Measurements from ENCODE around the gene MGST1. TPM values are rescaled to one million over a fixed set of nuclear protein-coding genes. Genes with fewer than 3 reads are reported as not detected.

MGST1 gene
- total and polyA plus RNA-seq, 8 donors = 65.3 to 679 (median 77.1) TPM

DNA sequence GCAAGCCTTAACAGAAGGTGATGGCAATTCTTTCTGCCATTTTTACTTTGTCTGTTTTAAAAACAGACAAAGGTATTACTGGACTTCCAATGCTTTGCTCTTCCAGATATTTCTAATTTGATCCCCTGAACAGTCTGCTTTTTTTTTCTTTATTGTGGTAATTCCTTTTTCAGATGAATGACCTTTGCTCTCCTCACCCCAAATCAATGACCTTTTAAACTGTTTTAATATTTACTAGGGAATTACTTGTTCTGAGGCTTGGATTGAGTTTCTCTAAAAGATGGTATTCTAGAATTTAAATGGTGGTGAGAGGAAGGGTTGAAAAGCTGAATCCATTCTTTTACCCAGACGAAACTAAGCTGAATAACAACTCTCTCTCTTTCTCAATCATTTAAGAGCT, 2.3 kb upstream of the MGST1 start:
- TF ChIP-seq, protein P1, sequence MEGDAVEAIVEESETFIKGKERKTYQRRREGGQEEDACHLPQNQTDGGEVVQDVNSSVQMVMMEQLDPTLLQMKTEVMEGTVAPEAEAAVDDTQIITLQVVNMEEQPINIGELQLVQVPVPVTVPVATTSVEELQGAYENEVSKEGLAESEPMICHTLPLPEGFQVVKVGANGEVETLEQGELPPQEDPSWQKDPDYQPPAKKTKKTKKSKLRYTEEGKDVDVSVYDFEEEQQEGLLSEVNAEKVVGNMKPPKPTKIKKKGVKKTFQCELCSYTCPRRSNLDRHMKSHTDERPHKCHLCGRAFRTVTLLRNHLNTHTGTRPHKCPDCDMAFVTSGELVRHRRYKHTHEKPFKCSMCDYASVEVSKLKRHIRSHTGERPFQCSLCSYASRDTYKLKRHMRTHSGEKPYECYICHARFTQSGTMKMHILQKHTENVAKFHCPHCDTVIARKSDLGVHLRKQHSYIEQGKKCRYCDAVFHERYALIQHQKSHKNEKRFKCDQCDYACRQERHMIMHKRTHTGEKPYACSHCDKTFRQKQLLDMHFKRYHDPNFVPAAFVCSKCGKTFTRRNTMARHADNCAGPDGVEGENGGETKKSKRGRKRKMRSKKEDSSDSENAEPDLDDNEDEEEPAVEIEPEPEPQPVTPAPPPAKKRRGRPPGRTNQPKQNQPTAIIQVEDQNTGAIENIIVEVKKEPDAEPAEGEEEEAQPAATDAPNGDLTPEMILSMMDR (IDR thresholded peaks at IDR 0.05) = no peak
- Histone ChIP-seq H3K9me3 (no peaks in the 10 kb centered on the region), H3K36me3 (no peaks in the 10 kb centered on the region), H3K4me1 (peaks cover 0 to 26% of the 10 kb centered on the region in 2 donors), H3K27me3 (no peaks in the 10 kb centered on the region), H3K4me3 (no peak overlapping the region), H3K27ac (no peak overlapping the region)
- DNase-seq = no peak
- intact Hi-C loops (cut with DNase I) = no loop called here
- ATAC-seq = no peak

- H3K4me3 ChIP-seq = peak overlapping the region; percentile 40 to 56
Observed at GRCh38 chr12:16346958-16347357, 487 bp upstream of the MGST1 start.

DNA sequence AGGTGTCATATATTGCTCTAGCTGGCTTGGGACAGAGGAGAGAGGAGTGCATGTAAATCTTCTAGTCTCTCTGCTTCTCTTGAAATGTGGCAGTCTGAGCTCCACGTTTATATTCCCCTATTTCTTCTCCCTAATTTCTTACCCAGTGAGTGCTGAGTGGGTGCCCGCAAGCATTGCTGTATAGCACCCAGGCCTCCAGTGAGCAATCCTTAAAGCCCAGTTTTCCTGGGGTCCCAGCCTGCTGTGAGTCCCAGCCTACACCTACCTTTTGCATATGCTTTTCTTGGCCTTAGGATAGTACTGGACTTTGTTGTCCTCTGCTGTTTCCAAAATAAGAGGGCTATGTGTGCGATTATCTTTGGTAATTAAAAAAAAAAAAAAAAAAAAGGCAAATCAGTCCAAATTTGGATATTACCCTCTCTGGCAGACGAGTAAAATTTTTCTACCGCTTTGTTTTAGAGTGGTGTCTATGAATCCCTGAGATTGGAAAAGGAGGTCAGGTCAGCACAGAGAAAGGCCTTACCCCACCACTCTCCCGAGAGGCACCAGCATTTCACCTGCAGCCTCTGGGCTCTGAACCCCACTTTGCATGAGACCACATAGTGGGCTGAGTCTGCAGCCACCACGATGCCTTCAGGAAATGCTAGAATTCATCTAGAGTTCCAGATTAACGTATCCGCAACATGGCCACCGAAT, 1.1 kb downstream of the MGST1 start:
- no peaks in the 10 kb centered on the region for H3K36me3 ChIP-seq
- intact Hi-C loops (cut with DNase I) = no loop called here
- no peak for DNase-seq
- TF ChIP-seq, protein P1 (IDR thresholded peaks at IDR 0.05) = no peak
- no peaks in the 10 kb centered on the region for H3K9me3 ChIP-seq
- H3K4me1 ChIP-seq = peaks cover 3 to 50% of the 10 kb centered on the region in 2 donors
- peak; percentile 20 for ATAC-seq
- peak overlapping the region; percentile 80 to 85 for H3K27ac ChIP-seq
- no peaks in the 10 kb centered on the region for H3K27me3 ChIP-seq
- H3K4me3 ChIP-seq = peak overlapping the region; percentile 40 to 56

More at GRCh38 chr12:16346958-16347357, 487 bp upstream of the MGST1 start:
- H3K27me3 ChIP-seq = no peaks in the 10 kb centered on the region
- intact Hi-C loops (cut with DNase I) = no loop called here
- DNase-seq (no peak), ATAC-seq (no peak)
- no peaks in the 10 kb centered on the region for H3K36me3 ChIP-seq
- no peaks in the 10 kb centered on the region for H3K9me3 ChIP-seq
- peak overlapping the region; percentile 80 to 85 for H3K27ac ChIP-seq
- TF ChIP-seq, protein P1 (IDR thresholded peaks at IDR 0.05) = no peak
- H3K4me1 ChIP-seq = peaks cover 3 to 44% of the 10 kb centered on the region in 2 donors

GRCh38 chr12:16349131-16349460, 1.7 kb downstream of the MGST1 start:
- TF ChIP-seq, protein P1 (IDR thresholded peaks at IDR 0.05) = no peak
- H3K36me3 ChIP-seq = no peaks in the 10 kb centered on the region
- peak overlapping the region; percentile 40 to 56 for H3K4me3 ChIP-seq
- peak in 1 of 4 donors; percentile 45 for DNase-seq
- no peaks in the 10 kb centered on the region for H3K27me3 ChIP-seq
- peak overlapping the region; percentile 80 to 85 for H3K27ac ChIP-seq
- peaks cover 3 to 55% of the 10 kb centered on the region in 2 donors for H3K4me1 ChIP-seq
- intact Hi-C loops (cut with DNase I) = no loop called here
- peak; percentile 34 for ATAC-seq
- no peaks in the 10 kb centered on the region for H3K9me3 ChIP-seq

DNA sequence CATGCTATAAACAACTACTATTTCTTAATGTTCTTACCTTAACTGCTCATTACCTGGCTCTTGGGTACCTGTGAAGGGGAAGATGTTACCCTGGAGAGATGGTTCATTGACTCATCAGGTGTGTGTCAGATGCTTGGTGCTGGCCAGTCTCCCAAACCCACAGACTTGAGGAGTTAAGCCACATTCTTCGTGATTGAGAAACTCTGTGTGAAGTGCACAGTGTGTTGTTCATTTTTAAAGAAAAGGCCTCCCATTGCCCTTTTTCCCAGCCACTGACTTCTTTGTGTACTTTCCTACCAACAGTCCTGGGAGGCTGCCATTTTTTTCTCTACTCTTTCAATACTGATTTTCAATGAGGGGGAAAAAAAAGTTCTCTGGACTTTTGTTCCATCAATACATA, 3.2 kb downstream of the MGST1 start:
- TF ChIP-seq, protein P1 (IDR thresholded peaks at IDR 0.05) = no peak
- peaks cover 0 to 12% of the 10 kb centered on the region in 2 donors for H3K36me3 ChIP-seq
- H3K4me1 ChIP-seq = peaks cover 3 to 64% of the 10 kb centered on the region in 2 donors
- intact Hi-C loops (cut with DNase I) = no loop called here
- DNase-seq = peak in 2 of 4 donors; percentile 52 to 57
- peak; percentile 41 for ATAC-seq
- H3K27ac ChIP-seq = peak overlapping the region; percentile 49 to 85
- no peaks in the 10 kb centered on the region for H3K27me3 ChIP-seq
- H3K4me3 ChIP-seq = peak overlapping the region in 1 of 2 donors; percentile 56
- H3K9me3 ChIP-seq = no peaks in the 10 kb centered on the region

Measured in left lung (tissue), 10 donors.